H9 (cell line): ENCODE results near the gene ZNF524. TPM values are rescaled to one million over a fixed set of nuclear protein-coding genes. Genes with fewer than 3 reads are reported as not detected.

Experiments used
- DNase-seq: peaks from one replicate; pipeline ENCODE4 v3.0.0-alpha.2; 2017
- H2AFZ ChIP-seq: one replicate; pipeline ENCODE4 v1.6.1; 2013; ENCODE audit warnings: mild to moderate bottlenecking, low read length, control low read depth, moderate library complexity
- H2AK5ac ChIP-seq: 2 replicates; pipeline ENCODE4 v1.6.1; 2013; ENCODE audit warnings: low read length, control low read depth, mixed read lengths; ENCODE audit not compliant: insufficient read length
- H2BK120ac ChIP-seq: one replicate; pipeline ENCODE4 v1.6.1; 2013; ENCODE audit warnings: low read depth, mild to moderate bottlenecking, low read length, control low read depth, inconsistent platforms; ENCODE audit not compliant: poor library complexity, severe bottlenecking
- H2BK12ac ChIP-seq: 2 replicates; pipeline ENCODE4 v1.6.1; 2013; ENCODE audit warnings: low read length, control low read depth, mixed read lengths, low read depth; ENCODE audit not compliant: insufficient read length
- H2BK15ac ChIP-seq: 2 replicates; pipeline ENCODE4 v1.6.1; 2013; ENCODE audit warnings: low read depth, low read length, control low read depth
- H2BK20ac ChIP-seq: one replicate; pipeline ENCODE4 v1.6.1; 2013; ENCODE audit warnings: low read depth, mild to moderate bottlenecking, low read length, control low read depth, inconsistent platforms; ENCODE audit not compliant: poor library complexity, severe bottlenecking
- H2BK5ac ChIP-seq: 2 replicates; pipeline ENCODE4 v1.6.1; 2013; ENCODE audit warnings: low read length, control low read depth, mixed read lengths; ENCODE audit not compliant: insufficient read length
- H3K14ac ChIP-seq: 2 replicates; pipeline ENCODE4 v1.6.1; 2013; ENCODE audit warnings: low read length, control low read depth; ENCODE audit not compliant: insufficient read depth
- H3K18ac ChIP-seq: 2 replicates; pipeline ENCODE4 v1.6.1; 2013; ENCODE audit warnings: low read depth, mild to moderate bottlenecking, mixed read lengths, low read length, control low read depth; ENCODE audit not compliant: insufficient read length
- H3K23ac ChIP-seq: 2 replicates; pipeline ENCODE4 v1.6.1; 2013; ENCODE audit warnings: low read length, control low read depth, mixed read lengths, low read depth; ENCODE audit not compliant: insufficient read length
- H3K23me2 ChIP-seq: 2 replicates; pipeline ENCODE4 v1.6.1; 2013; ENCODE audit warnings: low read depth, mild to moderate bottlenecking, mixed read lengths, low read length, control low read depth; ENCODE audit not compliant: insufficient read length, poor library complexity, severe bottlenecking
- H3K27ac ChIP-seq: 2 replicates; pipeline ENCODE4 v1.5.1; 2013; ENCODE audit warnings: low read length, control low read depth, mixed read lengths, low read depth; ENCODE audit not compliant: insufficient read length
- H3K27me3 ChIP-seq: 2 replicates; pipeline ENCODE4 v1.6.1; 2013; ENCODE audit warnings: low read length, control low read depth, inconsistent platforms; ENCODE audit not compliant: insufficient read depth
- H3K4ac ChIP-seq: 2 replicates; pipeline ENCODE4 v1.6.1; 2013; ENCODE audit warnings: low read depth, mild to moderate bottlenecking, control low read depth, inconsistent platforms, low read length, moderate library complexity
- H3K4me1 ChIP-seq: 2 replicates; pipeline ENCODE4 v1.6.1; 2013; ENCODE audit warnings: low read length, control low read depth, inconsistent platforms; ENCODE audit not compliant: insufficient read depth
- H3K4me2 ChIP-seq: 2 replicates; pipeline ENCODE4 v1.6.1; 2013; ENCODE audit warnings: low read length, control low read depth, mixed read lengths; ENCODE audit not compliant: insufficient read length, insufficient read depth
- H3K56ac ChIP-seq: 2 replicates; pipeline ENCODE4 v1.6.1; 2013; ENCODE audit warnings: low read depth, mild to moderate bottlenecking, mixed read lengths, low read length, control low read depth; ENCODE audit not compliant: insufficient read length
- H3K79me1 ChIP-seq: 2 replicates; pipeline ENCODE4 v1.6.1; 2013; ENCODE audit warnings: low read depth, mild to moderate bottlenecking, moderate library complexity, low read length, control low read depth, inconsistent platforms; ENCODE audit not compliant: insufficient read depth, poor library complexity, severe bottlenecking
- H3K79me2 ChIP-seq: 2 replicates; pipeline ENCODE4 v1.6.1; 2013; ENCODE audit warnings: low read length, control low read depth, inconsistent platforms; ENCODE audit not compliant: insufficient read depth
- H3K9ac ChIP-seq: 2 replicates; pipeline ENCODE4 v1.6.1; 2013; ENCODE audit warnings: low read length, control low read depth, mixed read lengths; ENCODE audit not compliant: insufficient read length; ENCODE audit errors: extremely low read depth
- H3K9me3 ChIP-seq: one replicate; pipeline ENCODE4 v1.6.1; 2013; ENCODE audit warnings: low read depth, low read length, inconsistent platforms; ENCODE audit not compliant: control insufficient read depth
- H3T11ph ChIP-seq: one replicate; pipeline ENCODE4 v1.6.1; 2013; ENCODE audit warnings: mild to moderate bottlenecking, low read length, control low read depth, inconsistent platforms
- H4K20me1 ChIP-seq: one replicate; pipeline ENCODE4 v1.6.1; 2013; ENCODE audit not compliant: control insufficient read depth, insufficient read length, insufficient read depth
- H4K5ac ChIP-seq: 2 replicates; pipeline ENCODE4 v1.6.1; 2013; ENCODE audit warnings: low read depth, mild to moderate bottlenecking, mixed read lengths, low read length, control low read depth; ENCODE audit not compliant: insufficient read length
- H4K8ac ChIP-seq: replicated peaks from 2 replicates; pipeline ENCODE4 v1.6.1; 2013; ENCODE audit warnings: low read length, control low read depth, mixed read lengths, low read depth; ENCODE audit not compliant: insufficient read length
- H4K91ac ChIP-seq: 2 replicates; pipeline ENCODE4 v1.6.1; 2013; ENCODE audit warnings: low read depth, mild to moderate bottlenecking, moderate library complexity, mixed read lengths, low read length, control low read depth; ENCODE audit not compliant: insufficient read length
- H3K27ac Mint-ChIP-seq, 3 experiments: 2 replicates in 2 of 3; 3 replicates in 1 of 3; pipeline ENCODE4 v1.8.0; 2020 to 2021; ENCODE audit warnings: mixed read lengths in 3 of 3, mild to moderate bottlenecking in 1 of 3, moderate library complexity in 1 of 3
- H3K27me3 Mint-ChIP-seq: 2 replicates; pipeline ENCODE4 v1.8.0; 2021; ENCODE audit warnings: low read depth, mild to moderate bottlenecking, moderate library complexity, mixed read lengths
- H3K36me3 Mint-ChIP-seq, 3 experiments: 2 replicates in 2 of 3; 3 replicates in 1 of 3; pipeline ENCODE4 v1.8.0; 2020 to 2021; ENCODE audit warnings: low read depth in 3 of 3, mixed read lengths in 3 of 3; ENCODE audit not compliant: insufficient read depth in 1 of 3
- H3K4me1 Mint-ChIP-seq, 2 experiments: 2 replicates each; pipeline ENCODE4 v1.8.0; 2020; ENCODE audit warnings: mixed read lengths in 2 of 2
- H3K4me3 Mint-ChIP-seq, 2 experiments: 2 replicates in 1 of 2; 3 replicates in 1 of 2; pipeline ENCODE4 v1.8.0; 2020 to 2021; ENCODE audit warnings: mild to moderate bottlenecking in 2 of 2, mixed read lengths in 2 of 2, moderate library complexity in 1 of 2
- H3K9me3 Mint-ChIP-seq, 2 experiments: 2 replicates in 1 of 2; 3 replicates in 1 of 2; pipeline ENCODE4 v1.8.0; 2020; ENCODE audit warnings: mild to moderate bottlenecking in 2 of 2, mixed read lengths in 2 of 2, moderate library complexity in 1 of 2
- CTCF ChIP-seq: fragments of 200-600 bp; sonication (generic); conservative IDR thresholded peaks from 3 replicates; pipeline ENCODE4 v1.8.0; 2021; ENCODE audit warnings: antibody characterized with exemption, mild to moderate bottlenecking
- WGBS: extraction: QIAGEN DNeasy Blood & Tissue Kit; methylation state at CpG from one replicate; pipeline ENCODE4 v1.1.7; 2013; ENCODE audit warnings: missing lambda C conversion rate, low lambda C conversion rate, mixed read lengths; ENCODE audit not compliant: insufficient read length; ENCODE audit errors: extremely low coverage; 5-methylcytosine and 5-hydroxymethylcytosine counted together
- total RNA-seq: library from RNA; stranded (reverse); gene quantifications from 2 replicates; pipeline ENCODE4 v1.2.1, GENCODE V29; 2021

Gene ZNF524
- total RNA-seq, 1 experiment from 2014 or later, result 3.0 TPM

GRCh38 chr19:55644191-55644833, 44.2 kb downstream of the ZNF524 start:
- Histone ChIP-seq H3K9me3 (no peaks in the 10 kb centered on the region), H3K18ac (no peak overlapping the region), H2BK12ac (no peak overlapping the region), H4K20me1 (no peaks in the 10 kb centered on the region), H4K8ac (no peak overlapping the region), H3K4me2 (peak overlapping the region; percentile 73), H3K23me2 (peaks cover 40% of the 10 kb centered on the region), H3K4ac (no peak overlapping the region), H2BK120ac (no peak overlapping the region), H3K79me2 (peaks cover 7% of the 10 kb centered on the region; the same call in 1 of the 2 replicates), H3T11ph (no peak overlapping the region), H3K4me1 (no peaks in the 10 kb centered on the region), H3K56ac (no peak overlapping the region), H2BK20ac (no peak overlapping the region), H3K14ac (no peak overlapping the region; the same call in none of the 2 replicates), H3K79me1 (peaks cover 3% of the 10 kb centered on the region), H3K27ac (no peak overlapping the region), H3K9ac (peak overlapping the region; percentile 70), H2AK5ac (no peak overlapping the region), H4K91ac (no peak overlapping the region), H4K5ac (no peak overlapping the region), H3K27me3 (no peaks in the 10 kb centered on the region), H2AFZ (no peak overlapping the region), H2BK5ac (no peak overlapping the region), H2BK15ac (no peak overlapping the region), H3K23ac (no peak overlapping the region)
- peaks cover 26 to 40% of the 10 kb centered on the region in 2 experiments for H3K4me1 Mint-ChIP-seq
- H3K27me3 Mint-ChIP-seq, result peaks cover 3% of the 10 kb centered on the region; the same call in 1 of the 2 replicates
- peak overlapping the region in 1 of 3 experiments; percentile 98; a peak in 3 of 7 replicates for H3K27ac Mint-ChIP-seq
- H3K9me3 Mint-ChIP-seq, result peaks cover 0 to 4% of the 10 kb centered on the region in 2 experiments; a peak in 2 of 5 replicates
- H3K36me3 Mint-ChIP-seq, result peaks cover 14 to 33% (median 22%) of the 10 kb centered on the region in 3 experiments
- DNase-seq, result no peak
- no CpG with 5 or more reads among the region's 12 CpGs for WGBS
- peak overlapping the region; percentile 97 for H3K4me3 Mint-ChIP-seq
- no peak for TF ChIP-seq CTCF
